ENCODE results near the gene BLVRA.
"Not testable (repeated sequence)": the region's sequence is repeated elsewhere in the genome, so short reads cannot be mapped to it uniquely, and the experiment has no call there.

BLVRA gene

GRCh38 chr7:43810195-43810941, 51.9 kb downstream of the BLVRA start:
- peak; percentile 24 for DNase-seq

- DNase-seq: no peak
These were observed 56.9 kb downstream of the BLVRA start for GRCh38 chr7:43815373-43815772.

GRCh38 chr7:43816046-43816797, 57.7 kb downstream of the BLVRA start:
- DNase-seq: not testable (repeated sequence)

GRCh38 chr7:43823425-43823824, 64.9 kb downstream of the BLVRA start:
- DNase-seq: not testable (repeated sequence)

- DNase-seq: no peak
These were observed 65.5 kb downstream of the BLVRA start for GRCh38 chr7:43823941-43824340.

- not testable (repeated sequence) for DNase-seq
These were observed 66.0 kb downstream of the BLVRA start for GRCh38 chr7:43824513-43824912.

- no peak for DNase-seq
These were observed 66.5 kb downstream of the BLVRA start for GRCh38 chr7:43824963-43825362.

- no peak for DNase-seq
These were observed 66.9 kb downstream of the BLVRA start for GRCh38 chr7:43825391-43825808.

GRCh38 chr7:43830917-43831316, 72.4 kb downstream of the BLVRA start:
- not testable (repeated sequence) for DNase-seq

GRCh38 chr7:43834463-43835251, 76.2 kb downstream of the BLVRA start:
- DNase-seq: peak; percentile 62

GRCh38 chr7:43838201-43838658, 79.8 kb downstream of the BLVRA start:
- no peak for DNase-seq

GRCh38 chr7:43843296-43843695, 84.8 kb downstream of the BLVRA start:
- no peak for DNase-seq

GRCh38 chr7:43844257-43844656, 85.8 kb downstream of the BLVRA start:
- DNase-seq: no peak

- no peak for DNase-seq
These were observed 86.2 kb downstream of the BLVRA start for GRCh38 chr7:43844662-43845061.

- no peak for DNase-seq
These were observed 89.0 kb downstream of the BLVRA start for GRCh38 chr7:43847496-43847895.

- no peak for DNase-seq
These were observed 90.6 kb downstream of the BLVRA start for GRCh38 chr7:43849047-43849446.

GRCh38 chr7:43850348-43851116, 92.1 kb downstream of the BLVRA start:
- DNase-seq: no peak

- DNase-seq: no peak
These were observed 93.3 kb downstream of the BLVRA start for GRCh38 chr7:43851805-43852204.

GRCh38 chr7:43855176-43855575, 96.7 kb downstream of the BLVRA start:
- no peak for DNase-seq

GRCh38 chr7:43856316-43856715, 97.8 kb downstream of the BLVRA start:
- no peak for DNase-seq
